ENCODE data around the gene KCNJ5.

The KCNJ5 gene

DNA sequence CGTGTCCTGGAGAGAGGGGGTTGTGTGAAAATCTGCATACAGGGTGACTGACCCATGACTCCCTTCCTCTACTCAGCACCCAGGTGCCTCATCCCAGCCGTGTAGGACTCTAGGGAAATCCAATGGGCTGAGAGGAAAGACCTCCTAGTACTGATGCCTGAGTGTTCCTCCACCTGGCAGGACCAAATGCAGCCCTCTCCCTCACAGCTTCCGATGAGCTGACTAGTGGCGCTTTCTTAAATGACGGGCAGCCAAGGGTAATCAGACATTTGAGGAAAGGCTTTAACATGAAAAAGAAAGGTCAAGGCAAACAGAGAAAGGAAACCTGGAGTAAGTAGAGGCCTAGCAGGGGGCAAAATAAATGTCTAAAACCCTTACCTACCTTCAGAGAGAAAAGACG lies 19.1 kb upstream of the KCNJ5 start:
- no peak for DNase-seq

DNA sequence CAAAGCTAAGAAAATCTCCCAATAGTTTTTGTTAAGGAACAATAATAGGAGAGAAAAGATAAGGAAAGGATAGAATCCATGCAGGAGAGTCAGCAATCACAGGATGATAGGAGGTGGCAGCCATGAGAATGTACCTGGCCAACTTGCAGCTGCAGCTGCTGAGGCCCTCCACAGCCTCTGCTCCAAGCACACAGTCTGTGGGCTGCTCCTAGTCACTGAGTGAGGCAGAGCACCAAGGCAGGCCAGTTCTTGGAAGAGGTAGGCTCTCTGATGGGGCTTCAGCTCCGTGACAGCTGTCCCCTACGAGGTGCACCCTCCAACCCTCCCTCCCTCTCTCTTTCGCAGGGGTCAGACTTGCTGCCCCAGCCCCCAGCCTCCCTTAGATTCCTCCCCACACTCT lies 18.6 kb upstream of the KCNJ5 start:
- no peak for DNase-seq

DNA sequence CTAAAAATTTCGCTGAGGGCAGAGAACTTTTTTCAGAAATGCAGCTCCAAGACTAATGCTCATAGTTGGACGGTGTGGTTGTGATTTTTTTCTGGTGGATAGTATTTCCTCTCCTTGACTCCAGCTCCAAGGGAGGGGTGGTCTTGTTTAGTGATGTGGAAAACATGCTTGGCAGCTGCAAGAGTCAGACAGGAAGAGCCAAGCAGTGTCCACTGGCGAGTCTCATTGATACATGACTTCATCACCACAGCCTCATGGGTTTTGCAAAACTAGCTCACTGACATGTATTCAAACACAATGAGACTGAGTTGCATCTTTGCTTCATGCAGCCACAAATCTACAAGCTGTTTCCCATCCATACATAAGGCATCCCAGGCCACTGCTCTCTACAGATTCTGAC lies 16.7 kb upstream of the KCNJ5 start:
- DNase-seq: no peak

DNA sequence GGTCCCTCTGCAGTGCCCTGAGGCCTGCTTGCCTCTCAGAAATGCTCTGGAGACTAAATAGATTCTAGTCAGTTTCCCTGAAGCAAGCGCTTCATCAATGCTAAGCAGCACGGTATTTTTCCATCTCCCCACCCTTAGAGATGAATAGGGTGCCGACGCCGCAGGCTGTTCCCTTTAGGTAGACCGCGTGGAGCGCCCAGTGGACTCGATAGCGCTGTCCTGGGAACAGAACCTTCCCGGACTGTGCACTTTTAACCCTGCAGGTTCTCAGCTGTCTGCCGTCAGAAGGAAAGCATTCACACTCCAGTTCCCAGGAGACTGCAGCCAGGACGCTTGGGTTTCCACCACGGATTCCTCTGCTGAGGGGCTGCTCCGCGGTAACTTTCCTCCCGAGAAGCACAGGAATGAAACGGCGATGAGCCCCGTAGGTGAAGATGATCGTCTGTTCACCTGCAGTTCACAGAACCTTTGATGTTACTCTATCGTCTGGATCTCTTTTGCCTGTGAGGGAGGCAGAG lies 15.0 kb upstream of the KCNJ5 start:
- no peak for DNase-seq

DNA sequence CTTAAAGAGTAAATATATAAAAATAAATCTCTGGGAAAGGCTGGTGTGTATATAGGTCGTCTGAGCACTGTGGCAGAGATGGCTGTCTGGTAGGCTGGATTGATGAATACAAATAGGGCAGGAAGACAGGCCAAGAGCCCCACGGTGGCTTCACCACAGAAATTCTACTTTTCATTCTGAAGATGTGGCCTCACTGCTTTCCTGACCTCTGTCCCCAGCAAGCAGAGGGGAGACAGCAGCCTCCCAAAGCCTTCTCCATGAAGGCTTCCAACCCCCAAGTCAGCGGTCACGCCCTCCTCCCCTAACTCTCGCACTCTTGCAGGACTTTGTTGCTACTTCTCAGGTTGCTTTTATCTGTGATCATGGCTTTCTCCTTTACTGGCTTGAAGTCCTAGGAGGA lies 13.4 kb upstream of the KCNJ5 start:
- no peak for DNase-seq

DNA sequence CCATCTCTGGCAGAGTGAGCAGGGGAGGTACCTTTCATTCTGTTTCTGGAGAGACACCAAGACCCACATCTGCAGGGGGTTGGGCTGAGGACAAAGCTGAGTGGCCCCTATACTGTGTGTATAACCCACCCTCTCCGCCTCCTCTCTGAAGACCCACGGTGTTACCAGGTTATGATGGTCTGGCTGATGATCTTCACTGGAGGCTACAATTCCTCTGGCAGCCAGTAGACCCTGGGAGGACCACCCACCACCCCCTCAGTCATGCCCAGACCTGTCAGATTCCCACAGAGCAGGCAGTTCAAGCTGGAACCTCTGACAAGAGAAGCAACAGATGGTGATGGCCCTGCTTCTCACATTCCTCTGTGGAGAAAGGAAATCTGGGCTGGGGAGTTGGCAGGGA lies 12.7 kb upstream of the KCNJ5 start:
- no peak for DNase-seq

DNA sequence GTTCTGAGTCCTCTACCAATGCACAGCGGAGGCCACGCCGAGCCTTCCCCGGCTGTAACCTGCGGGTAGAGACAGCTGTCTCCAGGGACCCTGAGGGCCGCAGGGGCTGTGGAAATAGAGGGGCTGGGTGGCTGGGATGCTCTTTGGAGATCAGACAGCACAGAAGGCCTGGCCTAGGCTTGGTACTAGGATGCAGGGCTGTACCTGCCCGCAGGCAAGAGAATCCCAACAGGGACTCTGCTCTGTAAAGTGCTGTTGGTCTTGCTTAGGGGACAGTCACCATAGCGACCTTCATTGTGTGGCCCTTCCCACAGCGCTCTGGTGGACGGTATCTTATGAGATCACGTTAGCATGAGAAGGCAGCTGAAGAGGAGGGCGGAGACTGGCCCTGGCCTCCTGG lies 11.3 kb upstream of the KCNJ5 start:
- no peak for DNase-seq

DNA sequence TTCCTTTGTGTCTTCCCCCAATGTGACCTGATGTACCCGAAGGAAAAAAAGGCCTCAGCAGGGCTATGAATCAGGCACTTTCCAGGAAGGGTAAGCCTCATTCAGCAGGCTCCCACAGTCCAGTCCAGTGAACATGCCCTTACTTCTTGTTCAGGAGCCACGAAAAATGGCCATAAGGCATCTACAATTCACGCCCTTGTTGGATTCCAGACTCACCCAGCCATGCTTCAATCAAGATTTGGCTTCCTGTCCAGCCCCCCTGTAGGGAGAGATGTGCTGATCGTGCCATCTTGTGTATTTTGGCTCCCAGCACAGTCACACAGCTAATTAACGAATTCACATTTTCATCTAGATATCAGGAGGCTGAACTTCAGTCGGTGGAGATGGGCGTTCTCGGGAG lies 9.9 kb upstream of the KCNJ5 start:
- DNase-seq: no peak

DNA sequence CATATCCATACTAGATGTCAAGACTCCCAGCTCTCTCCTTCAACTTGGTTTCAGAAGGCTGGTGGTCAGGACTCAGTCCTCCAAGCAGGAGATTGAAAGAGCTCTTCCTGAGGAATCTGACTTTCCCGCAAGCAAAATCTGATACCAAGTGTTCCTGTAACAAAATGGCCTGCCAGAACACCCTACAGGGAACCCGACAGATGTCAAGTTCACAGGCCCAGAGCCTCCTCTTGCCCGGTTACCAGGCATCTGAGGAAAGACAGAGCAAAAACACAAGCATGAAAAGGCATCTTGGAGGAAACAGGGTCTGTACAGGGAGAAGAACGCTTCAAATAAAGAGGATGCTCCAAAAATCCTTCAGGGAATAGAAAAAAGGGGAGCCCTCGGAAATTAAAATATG lies 8.7 kb upstream of the KCNJ5 start:
- DNase-seq: no peak

DNA sequence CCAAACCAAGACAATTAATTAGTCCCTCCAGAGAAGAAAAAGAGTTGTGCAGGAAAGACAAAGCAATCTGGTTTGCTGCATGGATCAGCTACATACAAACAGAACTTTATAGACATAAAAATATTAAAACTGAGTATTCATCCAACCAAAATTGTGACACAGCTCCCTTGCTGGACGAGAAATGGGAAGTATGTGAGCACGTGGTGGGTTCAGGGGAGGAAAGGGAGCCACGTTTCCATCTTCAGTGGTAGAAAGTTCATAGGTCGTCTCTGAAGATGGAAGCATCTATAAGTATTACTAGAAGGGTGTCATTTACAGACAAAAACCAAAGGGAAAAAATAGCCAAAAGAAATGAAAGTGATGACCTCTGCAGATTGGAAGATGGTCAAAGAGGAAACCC lies 7.1 kb upstream of the KCNJ5 start:
- DNase-seq: no peak

DNA sequence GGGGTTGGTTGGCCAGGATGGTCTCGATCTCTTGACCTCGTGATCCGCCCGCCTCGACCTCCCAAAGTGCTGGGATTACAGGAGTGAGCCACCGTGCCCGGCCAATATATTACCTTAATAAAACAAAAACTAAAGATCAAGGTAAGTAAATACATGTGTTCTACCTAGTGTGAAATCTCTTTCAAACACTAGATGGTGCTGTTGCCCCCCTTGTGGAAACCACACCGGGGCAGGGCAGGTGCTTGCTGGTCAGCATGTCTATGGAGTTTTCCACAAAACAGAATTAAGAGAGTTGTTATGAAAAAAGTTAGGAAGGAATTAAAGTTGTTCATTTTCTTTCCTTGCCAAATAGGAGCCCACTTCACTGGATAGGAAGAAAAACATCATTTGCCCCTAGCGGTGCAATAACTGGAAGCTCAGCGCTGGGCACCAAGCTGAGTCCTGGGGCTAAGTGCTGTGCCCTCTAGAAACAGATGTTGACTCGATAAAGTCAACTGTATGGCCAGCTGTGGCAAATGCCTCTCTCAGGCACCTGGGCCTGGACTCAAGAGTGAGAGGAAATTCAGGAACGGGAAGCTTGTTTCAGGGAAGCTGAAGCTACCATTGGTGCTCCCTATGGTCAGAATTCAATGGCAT lies 6.3 kb upstream of the KCNJ5 start:
- no peak for DNase-seq

DNA sequence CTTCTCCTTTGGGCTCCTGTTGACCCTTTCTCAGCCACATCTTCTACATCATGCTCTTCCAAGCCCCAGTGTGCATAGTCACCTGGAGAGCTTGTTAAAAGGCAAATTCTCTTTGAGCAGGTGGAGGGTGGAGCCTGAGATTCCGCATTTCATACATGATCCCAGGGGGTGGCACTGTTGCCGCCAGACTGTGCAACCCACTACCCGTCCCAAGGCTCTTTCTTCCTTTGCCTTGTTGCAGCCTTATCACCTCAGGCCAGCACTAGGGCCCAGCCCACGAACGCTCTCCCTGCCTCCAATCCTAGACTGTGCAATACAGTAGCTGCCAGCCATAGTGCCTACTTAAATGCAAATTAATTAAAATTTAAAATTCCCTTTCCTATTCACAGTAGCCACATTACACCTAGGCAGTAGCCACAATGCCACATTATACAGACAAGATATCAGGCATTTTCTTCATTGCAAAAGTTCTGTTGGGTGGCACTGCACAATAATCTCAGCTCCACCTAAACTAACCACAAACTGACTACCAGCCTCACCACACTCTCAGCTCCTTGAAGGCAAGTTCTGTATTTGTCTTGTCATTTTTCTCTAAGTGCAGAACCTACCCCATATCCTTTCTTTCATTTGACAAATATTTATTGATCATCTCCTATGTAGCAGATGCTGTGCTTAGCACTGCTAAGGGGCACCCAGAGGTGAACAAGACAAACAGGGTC lies 4.6 kb upstream of the KCNJ5 start:
- no peak for DNase-seq

DNA sequence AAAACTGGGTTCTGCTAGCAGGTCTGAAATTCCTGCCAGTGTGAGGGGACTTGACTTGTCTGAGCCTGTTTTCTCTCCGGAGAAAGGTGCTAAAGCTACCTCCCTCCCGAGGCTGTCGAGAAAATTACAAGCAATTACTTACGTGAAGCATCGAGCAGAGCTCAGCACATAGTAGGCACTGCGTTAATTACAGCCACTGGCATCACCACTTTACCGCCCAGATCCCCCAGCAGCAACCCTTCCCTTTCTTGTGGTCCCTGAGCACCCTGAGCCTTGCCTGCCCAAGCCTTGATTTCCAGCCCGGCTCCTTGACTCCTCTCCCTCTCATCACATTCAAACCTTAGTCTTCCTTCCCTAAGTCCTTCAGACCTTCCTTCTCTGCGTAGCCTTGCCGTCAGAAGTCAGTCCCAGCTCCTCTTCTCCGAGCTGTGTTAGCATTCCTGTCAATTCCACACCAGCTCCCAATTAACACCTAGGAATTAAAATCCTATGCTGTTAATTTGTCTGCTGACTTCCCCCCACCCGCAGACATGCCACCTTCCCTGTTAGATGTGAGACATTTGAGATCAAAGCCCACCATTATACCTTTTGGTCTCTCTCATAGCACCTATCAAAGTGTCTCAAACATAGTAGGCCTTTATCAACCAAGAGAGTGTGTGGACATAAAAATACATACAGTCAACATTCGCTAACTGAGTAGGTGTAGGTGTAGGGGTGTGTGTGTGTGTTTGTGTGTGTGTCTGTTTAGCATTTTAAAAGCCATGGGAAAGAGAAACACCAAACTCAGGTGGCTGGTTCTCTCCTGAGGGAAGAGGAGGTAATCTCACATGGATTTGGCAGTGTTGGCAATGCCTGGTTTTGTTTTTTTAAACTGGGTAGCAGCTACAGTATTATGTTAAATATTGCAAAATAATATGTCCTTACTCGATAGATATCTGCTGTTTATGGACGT lies 2.8 kb upstream of the KCNJ5 start:
- DNase-seq: no peak

DNA sequence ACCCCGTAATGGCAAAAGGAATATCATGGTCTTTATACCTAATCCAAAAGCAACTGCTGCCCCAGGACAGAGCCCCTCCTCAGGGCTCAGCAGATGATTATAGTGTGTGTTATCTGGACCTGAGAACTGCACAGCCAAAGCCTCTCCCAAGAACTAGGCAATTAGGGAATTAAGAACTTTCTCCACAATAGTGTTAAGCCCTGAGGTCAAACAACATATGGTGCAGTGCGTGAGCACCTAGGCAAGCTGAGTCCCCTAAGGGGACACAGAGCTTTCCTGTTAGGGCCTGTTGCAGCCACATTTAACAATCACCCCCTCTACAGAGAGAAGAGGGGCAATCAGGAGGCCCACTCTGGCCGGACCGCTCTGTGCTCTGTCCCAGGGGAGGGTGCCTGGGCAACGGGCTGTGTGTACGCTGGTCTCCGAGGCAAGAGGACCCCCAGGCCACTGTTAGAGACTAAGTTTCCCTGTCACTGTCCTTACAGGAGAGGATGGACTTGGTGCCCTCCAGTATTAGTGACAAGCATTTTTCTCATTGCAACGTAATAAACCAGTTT lies 1.4 kb upstream of the KCNJ5 start:
- no peak for DNase-seq

DNA sequence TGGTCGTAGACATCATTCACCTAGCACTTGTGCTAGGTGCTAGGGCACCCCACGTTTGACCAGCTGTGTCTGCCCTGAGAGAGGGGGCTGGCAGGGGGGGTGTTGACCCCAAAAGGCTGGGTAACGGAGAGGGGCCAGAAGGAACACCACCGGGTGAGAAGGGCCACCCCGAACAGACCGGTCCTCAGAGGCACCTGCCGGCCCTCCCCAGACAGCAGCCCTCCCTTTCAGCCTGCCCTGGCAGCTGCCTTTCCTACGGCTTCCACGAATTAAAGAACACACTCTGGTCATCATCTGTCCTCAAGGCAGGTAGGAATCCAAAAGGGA lies 977 bp upstream of the KCNJ5 start:
- no peak for DNase-seq

DNA sequence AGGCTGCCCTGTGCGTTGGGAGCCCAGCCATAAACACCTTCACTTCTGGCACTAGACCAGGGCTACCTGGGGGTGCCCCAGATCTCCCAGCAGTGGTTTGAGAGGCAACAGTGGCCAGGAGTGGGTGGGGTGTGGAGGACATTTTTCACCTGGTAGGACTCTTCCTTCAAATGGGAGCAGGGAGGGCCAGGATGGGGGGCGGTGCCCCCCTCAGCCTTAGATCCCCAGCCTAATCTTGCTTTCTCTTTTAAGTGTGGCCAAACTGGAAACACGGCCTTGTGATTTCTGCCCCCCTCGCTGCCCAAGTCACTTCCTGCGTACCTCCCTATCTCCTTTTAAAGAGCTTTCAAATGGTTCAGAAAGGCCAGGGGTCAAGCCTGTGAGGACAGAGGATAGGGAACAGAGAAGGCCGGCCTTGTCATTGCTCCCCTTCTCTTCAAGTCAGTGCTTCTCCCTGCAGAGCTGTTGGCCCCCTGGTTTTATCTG lies 800 bp downstream of the KCNJ5 start:
- DNase-seq: no peak

DNA sequence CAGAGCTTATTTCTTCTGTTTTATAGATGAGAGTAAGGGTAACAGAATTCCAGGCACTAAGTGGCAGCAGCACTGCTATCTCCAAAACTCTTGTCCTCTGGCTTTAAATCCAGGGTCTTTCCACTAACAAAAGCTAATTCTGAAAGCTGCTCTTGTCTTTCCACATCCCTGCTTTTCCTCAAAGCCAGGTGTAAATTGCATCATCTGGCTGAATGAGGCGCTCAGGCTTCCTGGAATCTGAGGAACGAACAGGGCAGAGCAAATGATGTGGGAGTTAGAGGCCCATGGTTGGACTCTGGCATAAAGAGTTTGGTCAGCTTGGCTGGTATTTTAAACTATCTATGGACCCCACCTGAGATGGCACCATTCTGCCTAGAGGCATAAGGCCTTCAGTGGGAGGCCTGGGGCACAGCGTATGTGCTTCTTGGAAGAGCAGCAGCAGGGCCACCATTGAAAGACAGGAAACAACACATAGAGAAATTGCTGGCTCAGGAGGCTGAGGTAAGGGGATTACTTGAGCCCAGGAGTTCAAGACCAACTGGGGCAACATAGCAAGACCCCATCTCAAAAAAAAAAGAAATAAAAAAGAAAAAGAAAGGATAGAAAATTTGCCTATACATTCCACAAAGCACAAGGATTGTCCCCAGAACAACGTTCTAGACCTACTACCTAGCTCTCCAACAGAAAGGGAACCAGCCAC lies 1.9 kb downstream of the KCNJ5 start:
- no peak for DNase-seq

DNA sequence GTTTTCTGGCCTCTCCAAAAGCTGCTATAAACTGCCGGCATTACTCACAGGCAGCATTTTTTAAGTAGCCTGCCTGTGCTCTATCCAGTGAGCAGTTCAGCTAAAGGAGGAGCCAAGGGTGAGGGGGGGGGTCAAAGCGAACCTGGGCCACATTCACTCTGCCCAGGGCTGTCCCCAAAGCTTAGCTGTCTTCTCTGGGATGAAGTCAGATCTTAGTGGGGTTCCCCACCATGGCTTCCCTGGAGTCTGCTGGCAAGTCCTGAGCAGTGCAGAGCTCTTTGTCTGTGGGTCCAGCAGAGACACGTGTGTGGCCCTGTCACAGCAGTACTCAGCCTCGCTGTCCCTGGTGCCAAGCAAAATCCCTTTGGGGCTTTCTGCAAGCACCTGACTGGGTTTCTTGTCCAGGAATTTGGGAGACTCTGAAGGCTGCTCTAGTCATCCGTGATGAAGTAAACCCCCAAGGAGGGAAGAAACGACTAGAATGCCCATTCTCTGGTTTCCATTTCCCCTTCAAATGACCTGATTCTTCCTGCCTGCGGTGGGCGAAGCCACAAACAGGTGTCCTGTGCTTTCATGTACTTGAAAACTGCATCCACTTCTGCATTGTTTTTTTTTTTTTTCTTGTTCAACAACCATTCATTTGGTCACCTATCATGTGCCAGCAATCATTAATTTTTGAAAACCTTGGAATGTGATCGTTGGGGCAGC lies 2.6 kb downstream of the KCNJ5 start:
- no peak for DNase-seq

DNA sequence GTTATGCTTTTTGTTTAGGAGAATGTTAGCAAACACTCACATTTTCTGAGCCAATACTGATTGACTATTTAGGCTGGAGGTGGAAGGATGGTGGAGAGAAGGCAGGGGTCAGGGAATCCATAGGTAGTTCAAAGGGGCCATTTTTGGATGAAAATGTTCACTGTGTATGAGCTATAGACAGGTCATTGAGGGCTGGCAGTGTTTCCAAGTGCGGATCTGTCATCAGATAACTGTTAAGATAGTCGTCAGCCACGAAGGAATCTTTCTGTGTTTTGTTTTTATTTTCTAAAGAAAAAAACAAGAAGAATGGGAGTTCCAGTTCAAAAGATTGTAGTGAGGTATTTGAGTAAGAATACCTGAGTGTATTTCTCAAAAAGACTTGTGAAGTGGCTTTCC lies 3.1 kb downstream of the KCNJ5 start:
- DNase-seq: no peak

DNA sequence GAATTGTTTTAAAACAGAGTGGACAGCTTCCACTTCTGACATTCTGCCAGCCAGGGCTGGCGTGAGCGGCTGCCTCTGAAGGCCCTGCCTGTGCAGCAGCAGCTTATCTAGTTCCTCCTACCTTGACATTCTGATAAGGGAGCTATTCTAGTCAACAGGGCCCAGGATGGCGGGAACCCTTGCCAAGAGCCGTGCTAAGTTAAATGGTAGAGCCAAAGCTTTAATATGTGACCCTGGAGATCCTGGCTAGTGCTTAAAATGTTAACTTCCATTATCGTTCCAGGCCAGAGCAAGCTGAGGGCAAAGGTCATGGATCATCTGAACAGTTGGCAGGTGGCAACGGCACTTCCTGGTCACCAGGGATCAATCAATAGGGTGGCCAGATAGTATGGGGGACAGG lies 3.5 kb downstream of the KCNJ5 start:
- DNase-seq: no peak

DNA sequence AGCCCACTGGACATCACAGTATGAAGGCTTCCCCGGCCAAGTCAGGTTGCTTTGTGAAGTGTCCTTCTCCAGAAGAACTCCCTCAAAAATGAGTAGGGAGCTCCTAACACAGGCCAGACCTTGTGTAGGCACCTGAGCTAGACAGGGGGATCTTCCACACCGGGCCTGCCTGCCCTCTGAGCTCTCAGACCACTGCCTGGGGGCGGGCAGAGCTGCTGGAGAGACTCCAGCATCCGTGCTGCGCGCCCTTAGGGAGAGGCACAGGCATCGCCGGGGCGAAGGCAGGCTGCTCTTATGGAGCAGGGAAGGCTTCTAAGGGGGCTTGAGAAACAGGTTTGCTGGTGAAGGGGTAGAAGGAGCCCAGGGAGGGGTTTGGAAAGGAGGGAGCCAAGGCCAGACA lies 4.4 kb downstream of the KCNJ5 start:
- no peak for DNase-seq

DNA sequence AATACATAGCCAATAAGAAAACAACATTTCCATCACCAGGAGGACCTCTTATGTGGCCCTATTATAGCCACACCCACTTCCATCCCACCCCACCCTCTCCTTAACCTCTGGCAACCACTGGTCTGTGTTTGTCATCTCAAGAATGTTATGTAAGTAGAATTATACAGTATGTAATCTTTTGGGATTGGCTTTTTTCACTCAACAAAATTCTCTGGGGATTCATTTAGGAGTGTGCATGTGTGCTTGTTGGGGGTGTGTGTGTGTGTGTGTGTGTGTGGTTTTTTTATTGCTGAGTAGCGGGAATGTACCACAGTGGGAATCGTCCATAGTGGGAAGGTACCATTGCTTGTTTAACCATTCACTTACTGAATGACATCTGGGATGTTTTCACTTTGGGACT lies 5.2 kb downstream of the KCNJ5 start:
- DNase-seq: no peak
